ENCODE results near the gene EWSR1.

- TF ChIP-seq ZSCAN18 (tag by site-specific recombination; IDR thresholded peaks at IDR 0.05): no peak
- no peak for TF ChIP-seq SP7 (tag by site-specific recombination; IDR thresholded peaks at IDR 0.05)
- no peak for TF ChIP-seq CTCF (tag by site-specific recombination; IDR thresholded peaks at IDR 0.05)
- no peak for TF ChIP-seq ZNF549 (tag by site-specific recombination; IDR thresholded peaks at IDR 0.05)
- TF ChIP-seq ZFP69B (tag by site-specific recombination; IDR thresholded peaks at IDR 0.05): no peak
- TF ChIP-seq ZNF530 (tag by site-specific recombination; IDR thresholded peaks at IDR 0.05; ENCODE audit: low read depth): no peak
- no peak for TF ChIP-seq KLF1 (tag by site-specific recombination; IDR thresholded peaks at IDR 0.05)
- TF ChIP-seq ZBTB49 (tag by site-specific recombination; IDR thresholded peaks at IDR 0.05; ENCODE audit: low read depth): no peak
These were observed 74.7 kb downstream of the EWSR1 start for GRCh38 chr22:29342577-29343312.

All from HEK293 (cell line).